ENCODE measurements around the gene NTSR2.
A peak's percentile ranks its signal among the peaks of the same experiment; 100 is the strongest.

NTSR2 gene

DNA sequence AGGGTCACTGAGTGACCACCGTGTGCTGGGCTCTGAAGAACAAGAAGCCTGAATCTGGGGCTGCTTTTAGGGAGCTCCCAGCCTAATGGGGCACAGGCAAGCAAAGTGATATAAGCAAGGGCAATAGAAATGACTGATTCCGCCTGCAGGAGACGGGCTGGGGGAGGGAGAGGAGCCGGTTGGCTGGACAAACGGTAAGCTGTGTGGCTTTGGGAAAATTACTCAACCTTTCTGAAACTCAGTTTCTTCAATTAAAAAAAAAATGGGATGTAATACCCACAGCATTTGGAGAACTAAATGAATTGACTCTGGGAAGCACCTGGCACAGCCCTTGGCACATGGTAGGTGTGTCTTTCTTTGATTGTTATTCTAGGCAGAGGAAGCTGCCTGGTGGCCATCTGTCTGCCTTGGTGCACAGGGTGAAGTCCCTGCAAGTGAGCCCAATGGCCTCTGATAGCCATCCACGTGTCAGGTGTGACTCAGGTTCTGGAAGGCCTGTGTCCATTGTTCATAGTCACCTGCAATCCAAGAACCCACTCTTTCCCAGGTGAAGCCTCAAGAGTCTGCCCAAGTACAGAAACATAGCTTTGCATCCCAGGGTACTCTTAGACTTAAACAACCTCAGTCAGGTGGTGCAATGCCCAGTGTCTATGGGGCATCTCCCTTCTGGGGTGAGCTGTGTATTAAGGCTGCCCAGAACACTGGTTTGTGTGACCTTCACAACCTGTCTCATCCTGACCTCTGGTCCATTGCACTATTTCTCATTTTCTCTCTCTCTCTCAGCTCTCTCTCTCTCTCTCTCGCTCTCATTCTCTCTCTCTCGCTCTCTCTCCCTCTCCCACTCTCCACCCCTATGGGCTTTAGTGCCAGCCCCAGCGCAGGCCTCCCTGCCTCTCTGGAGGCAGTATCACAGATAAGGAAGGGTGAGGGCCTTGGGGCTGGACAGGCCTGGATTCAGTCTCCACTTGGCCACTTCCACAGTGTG lies 30.0 kb upstream of the NTSR2 start:
- no peak for FAIRE-seq

- FAIRE-seq, result no peak
Measured at GRCh38 chr2:11698009-11698922, 28.3 kb upstream of the NTSR2 start.

GRCh38 chr2:11697103-11697871 lies 27.3 kb upstream of the NTSR2 start:
- FAIRE-seq, result no peak

DNA sequence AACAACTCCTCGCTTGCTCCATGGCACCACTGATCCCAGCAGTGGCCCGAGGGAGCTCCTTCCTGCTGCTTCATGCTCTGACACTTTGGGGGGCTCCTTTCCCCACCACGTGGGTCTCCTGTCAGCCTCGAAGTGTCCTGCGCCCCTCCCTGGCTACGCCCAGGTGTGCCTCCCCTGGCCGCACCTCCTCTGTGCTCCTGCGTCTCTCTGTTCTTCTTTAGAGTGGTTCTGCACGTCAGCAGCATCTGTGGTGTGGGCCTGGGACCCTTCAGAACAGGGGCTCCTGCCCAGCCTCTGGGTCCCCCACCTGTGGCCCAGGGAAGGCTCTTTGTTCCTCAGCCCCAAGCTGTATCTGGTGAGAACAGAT lies 26.7 kb upstream of the NTSR2 start:
- FAIRE-seq, result no peak

GRCh38 chr2:11695576-11695975 lies 25.6 kb upstream of the NTSR2 start:
- FAIRE-seq, result no peak

GRCh38 chr2:11692966-11693521 lies 23.0 kb upstream of the NTSR2 start:
- peak; percentile 33 for FAIRE-seq

DNA sequence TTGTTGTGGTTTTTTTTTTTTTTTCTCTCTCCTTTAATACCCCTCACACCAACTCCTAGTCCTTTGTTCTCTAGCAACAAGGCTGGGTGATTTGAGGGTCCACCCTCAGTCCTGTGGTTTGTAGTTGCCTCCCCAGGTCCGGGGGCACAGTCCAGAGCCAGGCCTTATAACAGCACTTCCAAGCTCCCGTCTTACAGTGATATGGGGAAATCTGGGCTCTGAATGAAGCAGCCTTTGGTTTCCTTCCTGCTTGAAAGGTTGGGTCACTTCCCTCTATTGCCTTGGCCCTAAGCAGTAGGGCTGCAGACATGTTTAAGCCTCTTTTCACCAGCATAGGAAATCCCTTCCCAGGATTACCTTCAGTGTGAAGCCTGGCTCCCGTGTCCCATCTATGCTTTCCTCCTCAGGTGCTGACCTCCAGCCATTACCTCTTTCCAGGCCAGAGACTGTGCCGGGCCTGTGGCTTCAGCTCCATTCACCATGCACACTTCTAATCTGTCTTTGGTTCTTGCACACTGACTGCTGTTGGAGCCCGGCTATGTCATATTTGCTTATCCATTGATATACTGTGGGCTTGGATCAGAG lies 21.2 kb upstream of the NTSR2 start:
- FAIRE-seq, result no peak

DNA sequence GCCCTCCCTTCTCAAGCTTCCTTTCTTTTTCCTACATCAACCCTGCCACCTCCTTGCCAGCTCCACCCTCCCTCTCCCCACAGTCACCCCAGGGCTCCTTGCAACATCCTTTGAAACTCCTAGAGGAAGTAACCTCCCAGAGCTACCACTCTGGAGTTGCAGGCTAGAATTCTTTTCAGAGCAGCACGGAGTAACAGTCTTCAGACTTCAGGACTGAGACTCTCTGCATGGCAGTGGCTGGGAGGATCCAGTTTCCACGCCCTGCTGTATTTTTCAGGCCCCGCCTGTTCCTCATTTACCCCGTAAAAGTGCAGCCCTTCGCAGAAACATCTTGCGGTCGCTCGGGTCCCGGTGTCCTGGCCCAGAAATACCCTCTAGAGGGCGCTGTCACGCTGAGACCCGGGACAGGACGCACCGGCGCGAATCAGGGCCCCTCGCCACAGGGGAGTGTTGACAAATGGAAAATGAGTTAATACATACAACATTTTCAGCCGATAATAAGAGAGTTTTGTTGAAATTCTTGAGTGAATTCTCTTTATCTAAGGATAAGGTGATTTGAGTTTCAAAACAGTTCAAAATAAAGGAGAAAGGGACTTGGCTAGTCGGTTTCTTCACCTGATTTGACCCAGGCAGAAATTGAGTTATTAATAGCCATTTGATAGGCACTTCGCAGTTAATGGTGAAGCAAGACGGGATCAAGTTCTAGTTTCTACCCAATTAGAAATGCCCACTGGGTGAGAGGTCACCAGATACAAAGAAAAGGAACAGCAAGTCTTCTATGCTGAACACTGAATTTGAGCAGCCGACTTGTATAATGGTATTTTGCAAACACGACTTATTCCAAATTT lies 18.5 kb upstream of the NTSR2 start:
- no peak for FAIRE-seq

- no peak for FAIRE-seq
Measured at GRCh38 chr2:11687736-11688135, 17.7 kb upstream of the NTSR2 start.

DNA sequence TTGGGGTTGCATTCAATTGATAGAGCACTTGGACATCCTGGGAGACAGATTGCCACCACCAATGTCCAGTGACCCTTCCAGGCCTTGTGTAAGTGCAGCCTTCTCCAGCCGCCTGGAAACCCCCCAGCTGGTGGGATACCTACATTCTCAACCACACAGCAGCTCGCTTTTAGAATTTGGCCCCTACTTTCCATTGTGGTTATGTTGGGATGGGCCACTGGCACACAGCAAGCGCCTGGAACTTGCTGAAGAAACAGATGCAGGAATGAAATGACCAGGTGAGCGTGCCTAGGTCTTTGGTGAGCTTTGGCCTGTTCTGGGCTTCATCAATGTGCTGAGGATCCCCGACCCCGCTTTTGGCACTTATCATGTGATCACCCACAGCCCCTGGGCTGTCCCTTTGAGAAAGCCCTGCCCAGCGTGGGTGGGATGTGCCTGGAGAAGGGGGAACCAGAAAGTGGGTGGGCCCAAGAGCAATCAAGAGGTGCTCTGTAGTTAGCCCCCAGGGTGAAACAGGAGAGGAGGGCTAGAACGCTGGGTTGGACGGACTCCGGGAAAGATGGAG lies 16.0 kb upstream of the NTSR2 start:
- FAIRE-seq, result no peak

- no peak for FAIRE-seq
Measured at GRCh38 chr2:11684894-11685460, 15.0 kb upstream of the NTSR2 start.

GRCh38 chr2:11683966-11684365 lies 14.0 kb upstream of the NTSR2 start:
- no peak for FAIRE-seq

- FAIRE-seq, result no peak
Measured at GRCh38 chr2:11683476-11683875, 13.5 kb upstream of the NTSR2 start.

DNA sequence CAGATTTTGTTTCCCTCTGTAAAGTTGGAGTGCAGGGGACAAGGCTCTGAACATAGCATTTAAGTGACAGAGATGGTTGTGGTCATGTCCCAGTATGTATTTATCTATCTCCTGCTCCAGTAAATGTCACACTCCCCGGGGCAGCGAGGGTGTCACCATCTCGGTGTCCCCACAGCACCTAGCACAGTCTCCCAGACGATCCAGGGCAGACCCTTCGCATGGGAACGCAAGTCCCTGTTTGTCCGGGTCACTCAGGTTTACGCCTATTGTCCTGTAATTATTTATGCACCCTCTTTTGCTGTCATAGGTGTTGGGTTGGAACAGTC lies 12.6 kb upstream of the NTSR2 start:
- no peak for FAIRE-seq

DNA sequence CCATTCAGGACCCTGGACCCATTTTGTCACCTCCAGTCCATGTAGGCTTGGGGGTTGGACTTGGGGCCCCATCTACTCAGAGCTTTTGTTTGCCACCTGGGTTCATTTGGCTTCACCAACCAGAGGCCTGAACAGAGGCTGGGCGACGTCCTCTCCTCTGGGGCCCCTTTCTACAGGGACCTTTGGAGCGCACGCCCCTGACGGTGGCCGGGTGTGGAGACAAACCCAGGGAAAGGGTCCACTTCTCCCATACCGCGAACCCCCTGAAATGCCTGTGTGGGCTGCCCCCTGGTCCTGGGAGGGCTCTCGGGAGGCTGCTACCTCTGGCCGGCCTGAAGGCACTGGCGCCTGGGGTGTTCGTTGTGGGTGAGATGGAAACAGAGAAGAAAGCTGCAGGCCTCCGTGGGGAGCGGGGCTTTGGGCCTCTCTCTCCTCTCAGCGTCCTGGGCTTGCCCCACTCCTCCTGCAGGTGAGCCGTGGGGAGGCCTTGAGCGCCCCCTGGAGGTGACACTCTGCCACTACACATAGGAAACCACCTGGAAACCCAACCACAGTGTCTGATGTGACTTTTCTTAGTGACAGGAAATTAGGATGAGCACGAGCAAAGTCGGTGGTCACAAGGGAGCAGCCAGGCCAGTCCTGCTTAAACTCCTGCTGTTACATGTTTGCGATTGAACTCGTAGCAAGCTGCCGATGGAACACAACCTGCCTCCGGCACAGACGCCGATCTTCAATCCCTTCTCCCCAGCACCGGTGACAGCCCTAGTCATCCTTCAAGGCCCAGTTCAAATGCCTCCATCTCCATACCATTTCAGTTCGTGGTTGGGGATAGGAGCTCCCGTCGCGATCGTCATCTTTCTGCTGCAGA lies 12.0 kb upstream of the NTSR2 start:
- no peak for FAIRE-seq

GRCh38 chr2:11680901-11681721 lies 11.1 kb upstream of the NTSR2 start:
- no peak for FAIRE-seq

GRCh38 chr2:11680182-11680900 lies 10.3 kb upstream of the NTSR2 start:
- no peak for FAIRE-seq
